HCT116 (cell line): Measurements from ENCODE around the gene DLG2. TPM values are rescaled to one million over a fixed set of nuclear protein-coding genes. Genes with fewer than 3 reads are reported as not detected.

Experiments
- ATAC-seq: fragments of 200-7000 bp; cut with Tn5 transposase; 2 replicates; pipeline ENCODE4 v1.9.1; 2020; ENCODE audit warnings: mild to moderate bottlenecking, moderate library complexity
- BruUV-seq: library from RNA; stranded (reverse); fragments of 400-500 nt; replicated peaks from 2 replicates; lab custom pipeline; 2021; lab: Mats Ljungman, UMichigan
- CTCF ChIA-PET: fragments of 300-600 bp; sonication (Branson Sonifier 250); formaldehyde crosslinking; loops from one replicate; lab custom pipeline; 2021; ENCODE audit warnings: antibody characterized with exemption; lab: Charles Lee
- POLR2A ChIA-PET: fragments of 300-600, 350-600 bp; sonication (Branson Sonifier 250); formaldehyde crosslinking; loops from one replicate; lab custom pipeline; 2021; ENCODE audit warnings: antibody characterized with exemption; lab: Charles Lee
- RAD21 ChIA-PET, 2 experiments: fragments of 300-600 bp; sonication (Branson Sonifier 250); formaldehyde crosslinking; loops; one replicate each; lab custom pipeline; 2023; ENCODE audit warnings: low total read pairs in 2 of 2; ENCODE audit not compliant: uncharacterized antibody in 2 of 2, unreplicated experiment in 2 of 2, low non-redundant PET in 1 of 2; lab: Charles Lee
- DNase-seq: peaks from one replicate; pipeline ENCODE4 v3.0.0-alpha.2; 2010; ENCODE audit warnings: low read depth, low spot score
- H2AFZ ChIP-seq: fragments of 200-600 bp; shearing (Covaris generic), sonication (generic); 2 replicates; pipeline ENCODE4 v1.6.1; 2017; ENCODE audit warnings: low read depth, mixed run types, mixed read lengths, antibody characterized with exemption, low read length; ENCODE audit not compliant: poor library complexity, severe bottlenecking
- H3K27ac ChIP-seq: 2 replicates; pipeline ENCODE4 v1.5.1; 2012; ENCODE audit warnings: low read depth, low read length
- H3K27me3 ChIP-seq: fragments of 200-600 bp; sonication (generic); 2 replicates; pipeline ENCODE4 v1.6.1; 2016; ENCODE audit warnings: mixed run types, low read length, mixed read lengths; ENCODE audit not compliant: insufficient read depth
- H3K36me3 ChIP-seq, 2 experiments: fragments of 200-500 bp in 1 of 2; fragments of 200-600 bp in 1 of 2; sonication (Bioruptor generic) in 1 of 2; sonication (generic) in 1 of 2; 2 replicates each; pipeline versions ENCODE4 v1.5.1 to v1.6.1; 2014 to 2016; ENCODE audit warnings: low read length in 2 of 2, inconsistent platforms in 1 of 2, mixed read lengths in 1 of 2, mixed run types in 1 of 2; ENCODE audit not compliant: insufficient read depth in 2 of 2, control insufficient read depth in 1 of 2
- H3K4me1 ChIP-seq, 2 experiments: fragments of 200-600 bp in 1 of 2; sonication (generic) in 1 of 2; 2 replicates each; pipeline versions ENCODE4 v1.5.1 to v1.6.1; 2012 to 2017; ENCODE audit warnings: low read length in 2 of 2, inconsistent platforms in 1 of 2, mild to moderate bottlenecking in 1 of 2, mixed read lengths in 1 of 2, mixed run types in 1 of 2, moderate library complexity in 1 of 2; ENCODE audit not compliant: insufficient read depth in 2 of 2, control insufficient read depth in 1 of 2
- H3K4me2 ChIP-seq: fragments of 200-600 bp; sonication (generic); 2 replicates; pipeline ENCODE4 v1.6.1; 2017; ENCODE audit warnings: mixed run types, low read length, mixed read lengths
- H3K4me3 ChIP-seq, 2 experiments: fragments of 200-600 bp in 1 of 2; sonication (generic) in 1 of 2; replicated peaks in 1 of 2; 2 replicates each; pipeline ENCODE4 v1.5.1; 2011 to 2016; ENCODE audit warnings: low read length in 2 of 2, control low read depth in 1 of 2, low read depth in 1 of 2, mild to moderate bottlenecking in 1 of 2, mixed read lengths in 1 of 2, mixed run types in 1 of 2
- H3K79me2 ChIP-seq: fragments of 200-600 bp; sonication (generic); 2 replicates; pipeline ENCODE4 v1.6.1; 2017; ENCODE audit warnings: mild to moderate bottlenecking, mixed run types, low read length, moderate library complexity, mixed read lengths; ENCODE audit not compliant: insufficient read depth
- H3K9ac ChIP-seq: fragments of 200-600 bp; sonication (generic); 2 replicates; pipeline ENCODE4 v1.6.1; 2016; ENCODE audit warnings: low read length, mixed read lengths
- H3K9me2 ChIP-seq: fragments of 200-600 bp; sonication (generic), shearing (Covaris generic); 2 replicates; pipeline ENCODE4 v1.6.1; 2017; ENCODE audit warnings: mixed run types, mild to moderate bottlenecking, moderate library complexity; ENCODE audit not compliant: insufficient read depth
- H3K9me3 ChIP-seq, 2 experiments: fragments of 200-500 bp in 1 of 2; fragments of 200-600 bp in 1 of 2; sonication (Bioruptor generic) in 1 of 2; sonication (generic) in 1 of 2; 2 replicates each; pipeline ENCODE4 v1.6.1; 2014 to 2017; ENCODE audit warnings: low read length in 2 of 2, mixed read lengths in 2 of 2, inconsistent platforms in 1 of 2, low read depth in 1 of 2, mild to moderate bottlenecking in 1 of 2, mixed run types in 1 of 2, moderate library complexity in 1 of 2; ENCODE audit not compliant: control insufficient read depth in 1 of 2, insufficient read depth in 1 of 2
- H4K20me1 ChIP-seq: fragments of 200-600 bp; sonication (generic), shearing (Covaris generic); 2 replicates; pipeline ENCODE4 v1.6.1; 2017; ENCODE audit warnings: mixed run types, mild to moderate bottlenecking, moderate library complexity; ENCODE audit not compliant: insufficient read depth
- CEBPB ChIP-seq: IDR thresholded peaks from 2 replicates; pipeline ENCODE4 v1.6.1; 2012; ENCODE audit warnings: low read depth
- CTCF ChIP-seq, 3 experiments: fragments of 200-600 bp in 1 of 3; sonication (generic) in 1 of 3; IDR thresholded peaks in 2 of 3; conservative IDR thresholded peaks in 1 of 3; 2 replicates each; pipeline ENCODE4 v1.5.1; 2012 to 2017; ENCODE audit warnings: low read depth in 2 of 3, low read length in 2 of 3, antibody characterized with exemption in 1 of 3, borderline replicate concordance in 1 of 3, control low read depth in 1 of 3, mild to moderate bottlenecking in 1 of 3, mixed read lengths in 1 of 3, mixed run types in 1 of 3, moderate library complexity in 1 of 3; ENCODE audit not compliant: insufficient read depth in 1 of 3
- EGR1 ChIP-seq: IDR thresholded peaks from 2 replicates; pipeline ENCODE4 v1.6.1; 2012; ENCODE audit warnings: low read depth
- ELF1 ChIP-seq: IDR thresholded peaks from 2 replicates; pipeline ENCODE4 v1.6.1; 2012; ENCODE audit warnings: low read depth, borderline replicate concordance
- EZH2 ChIP-seq: fragments of 200-600 bp; sonication (generic); IDR thresholded peaks from 2 replicates; pipeline ENCODE4 v1.6.1; 2017; ENCODE audit warnings: antibody characterized with exemption, mixed run types
- EZH2phosphoT487 ChIP-seq: fragments of 200-600 bp; IDR thresholded peaks from 2 replicates; pipeline ENCODE4 v1.6.1; 2018; ENCODE audit warnings: antibody characterized with exemption, borderline replicate concordance
- POLR2AphosphoS5 ChIP-seq: IDR thresholded peaks from 2 replicates; pipeline ENCODE4 v1.6.1; 2011; ENCODE audit warnings: mild to moderate bottlenecking, low read depth, low read length, moderate library complexity
- RAD21 ChIP-seq: IDR thresholded peaks from 2 replicates; pipeline ENCODE4 v1.6.1; 2012; ENCODE audit warnings: low read depth, mild to moderate bottlenecking
- SIN3A ChIP-seq: IDR thresholded peaks from 2 replicates; pipeline ENCODE4 v1.6.1; 2012; ENCODE audit warnings: low read depth
- SP1 ChIP-seq: IDR thresholded peaks from 2 replicates; pipeline ENCODE4 v1.6.1; 2012; ENCODE audit warnings: low read depth
- SRF ChIP-seq: IDR thresholded peaks from 2 replicates; pipeline ENCODE4 v1.6.1; 2012; ENCODE audit warnings: low read depth
- TCF7L2 ChIP-seq: IDR thresholded peaks from 2 replicates; pipeline ENCODE4 v1.7.0; 2011; ENCODE audit warnings: borderline replicate concordance, inconsistent platforms; ENCODE audit not compliant: insufficient read depth, insufficient read length; ENCODE audit errors: extremely low read depth
- YY1 ChIP-seq: IDR thresholded peaks from 2 replicates; pipeline ENCODE4 v1.6.1; 2011; ENCODE audit warnings: low read length, low read depth, moderate library complexity, mild to moderate bottlenecking; ENCODE audit not compliant: insufficient replicate concordance; ENCODE audit errors: extremely low read depth
- intact Hi-C: fragments of 100-400 bp; cut with micrococcal nuclease; formaldehyde crosslinking; loops from 2 replicates; pipeline ENCODE4 v1.10.0; 2022
- total RNA-seq: library from RNA; stranded (reverse); gene quantifications from one replicate; pipeline ENCODE4 v1.2.1, GENCODE V29; 2021; ENCODE audit not compliant: unreplicated experiment

The DLG2 gene
- total RNA-seq, 1 experiment from 2014 or later: 2.4 TPM

GRCh38 chr11:85626496-85626895 lies 648 bp downstream of the DLG2 start:
- RAD21 ChIA-PET: no interaction called here
- Histone ChIP-seq H3K36me3 (peaks cover 0 to 2% of the 10 kb centered on the region in 2 experiments; a peak in 1 of 4 replicates), H3K9me2 (no peaks in the 10 kb centered on the region), H2AFZ (no peak overlapping the region), H3K79me2 (peaks cover 31% of the 10 kb centered on the region), H3K27me3 (no peaks in the 10 kb centered on the region), H3K27ac (no peak overlapping the region), H3K4me2 (no peak overlapping the region), H3K4me3 (no peak overlapping the region), H3K9ac (no peak overlapping the region), H3K4me1 (peaks cover 6 to 19% of the 10 kb centered on the region in 2 experiments; a peak in 3 of 4 replicates), H3K9me3 (no peaks in the 10 kb centered on the region), H4K20me1 (no peaks in the 10 kb centered on the region)
- POLR2A ChIA-PET: no interaction called here
- CTCF ChIA-PET: no interaction called here
- intact Hi-C loops: no loop called here
- no TSS peak for BruUV-seq
- DNase-seq (no peak), ATAC-seq (no peak)
- TF ChIP-seq POLR2AphosphoS5: no peak
- no peak for TF ChIP-seq CTCF (IDR thresholded peaks at IDR 0.05 in 2 of 3, conservative IDR thresholded peaks at IDR 0.05 in 1 of 3; ENCODE audit: borderline replicate concordance in 1 of 3, insufficient read depth in 1 of 3, low read depth in 2 of 3, low read length in 2 of 3)
- no peak for TF ChIP-seq SRF
- TF ChIP-seq RAD21: no peak
- TF ChIP-seq EGR1: no peak
- no peak for TF ChIP-seq EZH2phosphoT487
- TF ChIP-seq CEBPB: no peak
- TF ChIP-seq TCF7L2: no peak
- TF ChIP-seq SP1: no peak
- TF ChIP-seq EZH2: no peak
- TF ChIP-seq SIN3A: no peak
- TF ChIP-seq YY1: no peak
- TF ChIP-seq ELF1: no peak
